Dendritic cell treated with granulocyte-macrophage colony-stimulating factor and Interleukin-4, amounts not matched to agents 40 ng/mL and 50 ng/mL, for 4 days (primary cell): ENCODE results near the gene DSC2.
"Not testable (repeated sequence)": the region's sequence is repeated elsewhere in the genome, so short reads cannot be mapped to it uniquely, and the experiment has no call there.

Source experiments
- H3K27ac Mint-ChIP-seq: one replicate; pipeline ENCODE4 v1.8.0; 2022; ENCODE audit warnings: mild to moderate bottlenecking, mixed read lengths
- H3K27me3 Mint-ChIP-seq: one replicate; pipeline ENCODE4 v1.8.0; 2022; ENCODE audit warnings: mild to moderate bottlenecking, mixed read lengths
- H3K36me3 Mint-ChIP-seq: one replicate; pipeline ENCODE4 v1.8.0; 2022; ENCODE audit warnings: low read depth, mixed read lengths
- H3K4me1 Mint-ChIP-seq: one replicate; pipeline ENCODE4 v1.8.0; 2022; ENCODE audit warnings: low read depth, mixed read lengths
- H3K4me3 Mint-ChIP-seq: one replicate; pipeline ENCODE4 v1.8.0; 2022; ENCODE audit warnings: mild to moderate bottlenecking, moderate library complexity, mixed read lengths
- H3K9me3 Mint-ChIP-seq: one replicate; pipeline ENCODE4 v1.8.0; 2022; ENCODE audit warnings: mixed read lengths
- intact Hi-C: fragments of 100-400 bp; cut with micrococcal nuclease; formaldehyde crosslinking; loops from one replicate; pipeline ENCODE4 v1.15.0; 2022

DSC2 gene

DNA sequence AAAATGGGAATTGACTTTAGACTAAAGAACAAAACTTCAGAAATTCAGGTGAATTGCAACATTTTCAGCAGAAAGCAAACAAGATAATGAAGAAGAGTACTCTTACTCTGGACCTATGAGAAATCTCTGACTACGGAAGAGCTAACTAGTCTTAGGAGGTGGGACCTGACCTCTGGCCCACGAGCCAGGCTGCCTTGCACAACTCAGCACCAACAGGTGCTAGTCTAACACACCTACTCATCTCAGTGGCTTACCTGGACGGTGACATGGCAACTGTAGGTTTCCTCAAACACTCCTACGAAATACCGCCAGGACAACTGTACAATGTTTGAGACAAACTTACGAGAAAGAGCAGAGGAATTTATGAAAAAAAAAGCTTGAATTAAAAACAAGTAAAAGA lies 56.6 kb downstream of the DSC2 start:
- Mint-ChIP-seq H3K27me3 (peaks cover 59% of the 10 kb centered on the region), H3K27ac (no peak overlapping the region), H3K36me3 (no peaks in the 10 kb centered on the region), H3K9me3 (no peaks in the 10 kb centered on the region), H3K4me1 (peaks cover 17% of the 10 kb centered on the region), H3K4me3 (no peak overlapping the region)
- intact Hi-C loops: no loop called here

DNA sequence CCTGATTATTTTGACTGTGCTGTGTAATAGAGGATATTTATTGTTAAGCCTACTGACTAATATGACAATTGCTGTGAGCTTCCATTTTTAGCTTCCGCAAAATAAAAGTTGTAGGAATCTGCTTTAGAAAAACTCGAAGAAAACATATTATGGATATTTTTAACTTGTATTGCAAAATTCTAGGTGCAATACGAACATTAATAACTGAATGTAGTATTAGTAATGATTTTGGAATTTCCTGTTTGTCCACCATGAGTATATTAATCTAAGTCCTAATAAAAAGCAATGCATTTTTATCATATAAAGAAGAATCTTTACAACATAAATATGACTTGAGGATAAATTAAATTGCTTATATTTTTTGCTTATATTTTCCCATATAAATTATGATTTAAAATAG lies 57.3 kb downstream of the DSC2 start:
- Mint-ChIP-seq H3K27me3 (peaks cover 64% of the 10 kb centered on the region), H3K27ac (no peak overlapping the region), H3K4me3 (no peak overlapping the region), H3K9me3 (no peaks in the 10 kb centered on the region), H3K4me1 (peaks cover 17% of the 10 kb centered on the region), H3K36me3 (no peaks in the 10 kb centered on the region)
- intact Hi-C loops: no loop called here

DNA sequence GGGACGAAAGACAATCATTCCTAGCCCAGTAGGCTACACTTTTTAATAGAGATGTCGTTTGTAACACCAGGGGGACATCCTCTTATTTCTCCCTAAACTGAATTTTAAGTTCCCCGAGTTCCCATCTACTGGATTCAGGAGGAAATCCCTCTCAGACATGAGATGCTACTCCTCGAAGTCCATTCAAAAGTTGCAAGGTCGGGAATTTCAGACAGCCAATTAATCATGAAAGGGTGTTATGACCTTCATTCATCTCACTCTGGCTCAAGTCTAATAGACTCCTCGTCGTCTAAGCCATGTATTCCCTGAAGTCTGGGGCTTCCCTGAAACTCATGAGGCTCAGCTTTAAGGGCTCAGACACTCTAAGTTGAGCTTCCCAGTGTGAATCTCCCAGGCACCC lies 58.5 kb downstream of the DSC2 start:
- Mint-ChIP-seq H3K9me3 (no peaks in the 10 kb centered on the region), H3K27ac (no peak overlapping the region), H3K27me3 (peaks cover 69% of the 10 kb centered on the region), H3K4me3 (no peak overlapping the region), H3K4me1 (peaks cover 17% of the 10 kb centered on the region), H3K36me3 (no peaks in the 10 kb centered on the region)
- intact Hi-C loops: no loop called here

DNA sequence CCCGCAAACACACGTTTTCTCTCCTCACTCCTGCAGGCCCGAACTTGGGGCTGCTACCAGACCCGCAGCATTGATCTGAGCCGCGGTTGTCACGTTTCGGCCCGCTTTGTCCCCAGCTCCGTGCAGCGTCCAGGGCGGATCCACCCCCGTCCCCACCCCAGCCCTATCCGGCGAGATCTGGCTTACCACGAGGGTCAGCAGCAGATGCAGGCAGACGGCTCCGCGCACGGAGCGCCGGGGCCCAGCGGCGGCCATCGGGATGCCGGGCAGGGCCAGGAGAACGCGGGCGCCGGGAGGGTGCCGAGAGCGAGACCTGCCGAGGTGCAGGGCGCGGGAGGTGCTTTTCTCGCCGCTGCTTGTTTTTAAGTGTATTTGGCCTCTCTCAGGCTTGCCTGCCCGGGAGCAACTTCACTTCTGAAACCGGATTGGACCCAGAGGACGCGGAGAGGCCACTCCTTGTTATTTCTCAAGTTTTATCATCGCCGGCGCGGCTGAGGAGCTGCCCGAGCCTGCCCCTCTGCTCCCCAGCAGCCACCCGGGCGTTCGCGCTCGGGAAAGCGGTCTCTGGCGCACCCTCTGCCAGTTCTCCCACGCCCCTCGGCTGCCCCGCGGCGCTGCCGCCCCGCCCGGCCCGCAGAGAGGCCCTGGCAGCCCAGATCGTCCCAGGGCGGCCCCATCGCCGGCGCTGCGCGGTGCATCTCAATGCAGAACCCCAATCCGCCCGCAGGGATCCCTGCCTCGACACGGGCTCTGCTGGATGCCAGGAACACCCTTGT lies 59.6 kb downstream of the DSC2 start, which contains the start of gene DSC3:
TSS of gene DSC3 (minus strand) at position 337 of the 776 bp plus-strand sequence. CDS start at position 255, 82 bp downstream.
- H3K4me3 Mint-ChIP-seq: peak within 1 kb of the TSS; percentile 46
- H3K27me3 Mint-ChIP-seq: peaks cover 72% of the 10 kb centered on the region
- H3K36me3 Mint-ChIP-seq: no peaks in the 10 kb centered on the region
- peaks cover 17% of the 10 kb centered on the region for H3K4me1 Mint-ChIP-seq
- intact Hi-C loops: no loop called here
- no peaks in the 10 kb centered on the region for H3K9me3 Mint-ChIP-seq
- no peak within 1 kb of the TSS for H3K27ac Mint-ChIP-seq

DNA sequence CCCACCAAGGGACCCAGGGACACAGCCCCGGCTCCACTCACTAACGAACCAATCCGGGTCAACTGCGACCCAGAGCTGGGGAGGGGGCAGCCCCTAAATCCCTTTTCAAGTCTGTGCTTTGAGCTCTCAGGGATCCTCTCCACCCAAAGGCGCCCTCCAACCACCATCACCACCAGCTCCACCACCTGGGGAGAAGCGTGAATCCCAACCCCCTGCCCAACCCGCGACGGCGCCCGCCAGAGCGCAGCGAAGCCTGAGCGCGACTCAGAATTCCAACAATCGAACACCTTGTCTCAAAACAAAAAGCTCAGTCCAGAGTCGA lies 60.2 kb downstream of the DSC2 start:
- Mint-ChIP-seq H3K9me3 (no peaks in the 10 kb centered on the region), H3K27ac (no peak overlapping the region), H3K27me3 (peaks cover 73% of the 10 kb centered on the region), H3K4me1 (peaks cover 17% of the 10 kb centered on the region), H3K4me3 (peak overlapping the region; percentile 46), H3K36me3 (no peaks in the 10 kb centered on the region)
- intact Hi-C loops: no loop called here

DNA sequence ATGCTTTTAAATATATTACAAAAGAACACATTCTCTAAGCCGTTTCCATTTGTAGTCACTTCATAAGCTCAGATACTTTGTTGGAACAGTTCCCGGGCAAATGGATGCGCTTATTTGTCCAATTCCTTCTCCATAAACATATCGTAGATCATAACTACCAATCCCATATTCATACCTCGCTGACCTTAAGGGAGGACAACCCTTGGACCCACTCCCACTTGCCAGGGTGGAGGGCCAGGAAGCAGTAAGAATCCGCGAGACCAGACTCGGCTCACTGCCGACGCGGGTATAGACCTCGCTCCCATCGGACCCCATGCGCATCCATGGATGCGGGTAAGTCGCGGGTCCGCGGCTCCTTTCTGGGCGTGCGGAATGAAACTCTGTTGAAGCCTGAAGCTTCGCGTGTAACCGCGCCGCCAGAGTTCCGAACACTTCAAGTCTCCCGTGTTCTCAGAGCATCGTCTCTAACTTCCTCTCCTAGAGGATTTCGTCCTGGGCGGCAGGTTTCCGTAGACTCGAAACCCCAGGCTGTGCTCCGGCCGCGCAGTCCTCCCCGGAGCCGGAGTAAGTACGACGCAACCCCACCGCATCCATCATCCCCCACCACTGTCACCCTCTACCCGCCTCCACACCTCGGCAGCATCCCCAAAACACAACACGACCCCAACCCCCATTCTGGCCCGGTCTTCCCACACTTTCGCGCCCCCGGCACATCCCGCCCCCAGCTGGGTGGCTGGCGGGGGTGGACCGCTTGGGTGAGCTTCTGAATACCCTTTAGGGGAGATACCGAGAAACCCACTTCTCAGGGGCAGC lies 60.7 kb downstream of the DSC2 start:
- H3K36me3 Mint-ChIP-seq: no peaks in the 10 kb centered on the region
- intact Hi-C loops: no loop called here
- H3K4me1 Mint-ChIP-seq: peaks cover 17% of the 10 kb centered on the region
- H3K9me3 Mint-ChIP-seq: no peaks in the 10 kb centered on the region
- no peak overlapping the region for H3K27ac Mint-ChIP-seq
- H3K27me3 Mint-ChIP-seq: peaks cover 71% of the 10 kb centered on the region
- peak overlapping the region; percentile 30 for H3K4me3 Mint-ChIP-seq

DNA sequence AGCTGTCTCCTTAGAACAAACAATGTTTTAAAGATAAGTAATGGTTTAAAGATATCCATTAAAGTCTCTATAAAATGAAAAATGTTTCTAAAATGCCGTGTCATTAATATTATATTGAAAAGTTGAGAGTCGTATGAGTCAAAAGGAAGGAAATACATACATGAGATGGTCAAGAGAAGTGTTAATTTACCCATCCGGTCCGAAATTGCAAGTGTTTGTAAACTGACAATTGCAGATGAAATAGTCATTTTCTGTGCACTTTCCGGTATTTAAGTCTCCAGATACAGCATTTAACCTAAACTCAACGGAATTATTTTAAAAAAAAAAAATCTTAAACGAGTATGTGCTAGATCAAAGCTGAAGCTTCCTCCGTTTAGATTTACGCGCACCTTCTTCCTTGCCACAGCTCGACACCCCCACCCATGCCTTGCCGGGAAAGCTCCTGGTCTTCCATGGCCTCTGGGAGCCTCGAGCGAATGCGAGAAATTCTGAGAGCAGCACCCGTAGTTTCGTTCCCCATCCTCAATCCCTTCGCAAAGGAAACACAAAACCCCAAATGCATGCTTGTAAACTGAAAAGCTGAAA lies 61.4 kb downstream of the DSC2 start:
- H3K4me3 Mint-ChIP-seq: no peak overlapping the region
- no peaks in the 10 kb centered on the region for H3K36me3 Mint-ChIP-seq
- peaks cover 70% of the 10 kb centered on the region for H3K27me3 Mint-ChIP-seq
- intact Hi-C loops: no loop called here
- H3K4me1 Mint-ChIP-seq: peaks cover 17% of the 10 kb centered on the region
- H3K27ac Mint-ChIP-seq: no peak overlapping the region
- no peaks in the 10 kb centered on the region for H3K9me3 Mint-ChIP-seq

DNA sequence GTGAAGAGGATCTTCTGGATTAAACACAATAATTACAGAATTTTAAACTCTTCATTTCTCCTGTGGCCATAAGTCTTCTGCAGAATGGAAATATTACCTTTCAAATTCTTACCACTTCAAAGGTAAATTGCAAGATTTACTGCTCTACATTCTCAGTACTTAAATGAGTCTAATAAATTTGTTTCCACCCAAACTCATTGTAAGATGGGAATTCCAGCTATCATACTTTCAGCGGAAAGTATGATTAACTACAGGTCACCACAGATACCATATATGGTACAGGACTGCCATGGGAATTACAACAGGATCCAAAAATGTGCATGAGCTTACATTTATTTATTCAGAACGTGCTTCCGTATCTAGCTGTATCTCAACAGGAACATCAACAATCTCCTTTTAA lies 62.8 kb downstream of the DSC2 start:
- Mint-ChIP-seq H3K4me1 (peaks cover 17% of the 10 kb centered on the region), H3K9me3 (no peaks in the 10 kb centered on the region), H3K27ac (no peak overlapping the region), H3K36me3 (no peaks in the 10 kb centered on the region), H3K4me3 (no peak overlapping the region), H3K27me3 (peaks cover 60% of the 10 kb centered on the region)
- intact Hi-C loops: no loop called here

DNA sequence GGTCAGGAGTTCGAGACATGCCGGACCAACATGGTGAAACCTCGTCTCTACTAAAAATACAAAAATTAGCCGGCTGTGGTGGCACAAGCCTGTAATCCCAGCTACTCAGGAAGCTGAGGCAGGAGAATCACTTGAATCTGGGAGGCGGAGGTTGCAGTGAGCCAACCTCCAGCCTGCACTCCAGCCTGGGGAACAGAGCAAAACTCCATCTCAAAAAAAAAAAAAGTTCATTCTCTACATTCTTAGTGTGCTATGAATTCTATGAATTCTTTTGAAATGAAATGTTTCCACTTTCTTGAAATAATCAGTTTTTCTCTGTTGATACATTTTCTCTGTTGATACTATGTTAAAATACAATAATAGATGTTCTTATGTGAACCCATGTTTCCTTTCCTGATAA lies 64.5 kb downstream of the DSC2 start:
- Mint-ChIP-seq H3K4me1 (peaks cover 17% of the 10 kb centered on the region), H3K27me3 (peaks cover 49% of the 10 kb centered on the region)
- H3K4me3 Mint-ChIP-seq, intact Hi-C loops, H3K36me3 Mint-ChIP-seq, H3K27ac Mint-ChIP-seq, H3K9me3 Mint-ChIP-seq: not testable (repeated sequence)

DNA sequence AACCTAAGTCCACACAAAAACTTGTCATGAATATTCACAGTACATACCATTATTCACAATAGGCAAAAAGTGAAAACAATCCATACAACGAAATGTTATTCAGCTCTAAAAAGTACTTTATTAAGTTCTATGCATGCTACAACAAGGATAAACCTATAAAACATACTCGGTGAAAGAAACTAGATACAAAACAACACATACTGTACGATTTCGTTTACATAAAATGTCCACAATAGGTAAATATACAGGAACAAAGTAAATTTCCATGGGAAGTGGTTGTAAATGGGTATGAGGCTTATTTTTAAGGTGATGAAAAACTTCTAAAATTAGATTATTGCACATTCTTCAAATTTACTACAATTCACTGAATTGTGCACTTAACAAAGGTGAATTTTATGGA lies 67.7 kb downstream of the DSC2 start:
- Mint-ChIP-seq H3K4me3 (no peak overlapping the region), H3K27me3 (peaks cover 28% of the 10 kb centered on the region), H3K4me1 (no peaks in the 10 kb centered on the region), H3K9me3 (no peaks in the 10 kb centered on the region), H3K36me3 (no peaks in the 10 kb centered on the region), H3K27ac (no peak overlapping the region)
- intact Hi-C loops: no loop called here

DNA sequence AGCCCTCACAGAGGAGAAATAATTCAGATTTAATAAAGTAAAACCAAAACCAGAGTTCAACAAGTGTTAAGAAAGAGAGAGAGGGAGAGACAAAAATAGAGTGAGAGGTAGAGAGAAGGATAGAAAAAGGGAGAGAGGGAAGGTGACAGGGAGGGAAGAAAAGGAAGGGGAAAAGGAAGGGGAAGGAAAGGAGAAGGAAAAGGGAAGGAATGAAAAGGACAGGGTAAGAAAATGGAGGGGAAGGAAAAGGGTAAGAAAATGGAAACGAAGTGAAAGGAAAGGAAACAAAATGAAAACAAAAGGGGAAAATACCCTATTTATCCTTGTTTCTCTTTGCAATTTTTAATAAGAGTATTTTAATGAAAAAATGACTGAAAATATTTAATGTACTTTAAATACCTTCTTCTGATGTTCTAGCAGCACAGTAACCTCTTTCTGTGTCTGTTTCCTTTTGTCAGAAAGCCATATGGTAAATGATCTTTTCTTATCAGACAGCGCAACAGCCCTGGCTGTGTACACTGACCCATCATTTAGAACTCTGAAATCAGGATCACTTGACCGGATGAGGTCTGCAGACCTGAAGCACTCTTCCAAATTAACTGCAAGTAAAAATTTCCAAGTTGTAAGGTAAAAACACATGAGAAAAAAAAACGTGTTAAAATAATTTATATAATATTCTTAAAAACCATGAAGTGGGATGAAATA lies 71.5 kb downstream of the DSC2 start:
- H3K4me1 Mint-ChIP-seq: no peaks in the 10 kb centered on the region
- peaks cover 13% of the 10 kb centered on the region for H3K27me3 Mint-ChIP-seq
- intact Hi-C loops: no loop called here
- H3K9me3 Mint-ChIP-seq: no peaks in the 10 kb centered on the region
- H3K4me3 Mint-ChIP-seq: no peak overlapping the region
- no peaks in the 10 kb centered on the region for H3K36me3 Mint-ChIP-seq
- H3K27ac Mint-ChIP-seq: no peak overlapping the region

DNA sequence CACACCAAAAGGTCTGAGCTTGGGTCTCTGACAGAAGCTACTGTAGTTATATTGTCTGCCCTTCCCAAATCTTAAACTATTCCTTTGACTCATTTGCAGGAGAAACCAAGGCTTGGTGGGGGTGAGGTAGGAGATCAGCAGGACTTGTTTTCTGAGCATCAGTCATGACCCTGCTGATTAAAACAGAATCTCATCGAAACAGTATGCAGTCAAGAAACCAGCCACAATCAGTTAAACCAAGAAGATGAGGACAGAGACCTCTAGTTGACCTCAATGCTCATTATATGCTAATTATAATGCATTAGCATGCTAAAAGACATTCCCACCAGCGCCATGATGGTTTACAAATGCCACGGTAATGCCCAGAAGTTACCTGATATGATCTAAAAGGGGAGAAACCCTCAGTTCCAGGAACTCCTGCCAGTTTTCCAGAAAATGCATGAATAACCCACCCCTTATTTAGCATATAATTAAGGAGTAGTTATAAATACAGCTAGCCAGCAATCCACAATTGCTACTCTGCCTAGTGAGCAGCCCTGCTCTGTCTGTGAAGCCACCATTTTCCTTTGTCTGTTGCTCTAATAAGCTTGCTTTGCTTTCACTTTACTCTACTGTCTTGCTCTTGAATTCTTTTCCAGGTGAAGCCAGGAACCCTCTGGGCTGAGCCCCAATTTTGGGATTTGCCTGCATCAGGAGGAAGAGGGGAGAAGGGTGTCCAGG lies 86.3 kb downstream of the DSC2 start:
- H3K27ac Mint-ChIP-seq: no peak overlapping the region
- no peaks in the 10 kb centered on the region for H3K4me1 Mint-ChIP-seq
- no peak overlapping the region for H3K4me3 Mint-ChIP-seq
- H3K36me3 Mint-ChIP-seq: no peaks in the 10 kb centered on the region
- no peaks in the 10 kb centered on the region for H3K9me3 Mint-ChIP-seq
- peaks cover 2% of the 10 kb centered on the region for H3K27me3 Mint-ChIP-seq
- intact Hi-C loops: no loop called here

DNA sequence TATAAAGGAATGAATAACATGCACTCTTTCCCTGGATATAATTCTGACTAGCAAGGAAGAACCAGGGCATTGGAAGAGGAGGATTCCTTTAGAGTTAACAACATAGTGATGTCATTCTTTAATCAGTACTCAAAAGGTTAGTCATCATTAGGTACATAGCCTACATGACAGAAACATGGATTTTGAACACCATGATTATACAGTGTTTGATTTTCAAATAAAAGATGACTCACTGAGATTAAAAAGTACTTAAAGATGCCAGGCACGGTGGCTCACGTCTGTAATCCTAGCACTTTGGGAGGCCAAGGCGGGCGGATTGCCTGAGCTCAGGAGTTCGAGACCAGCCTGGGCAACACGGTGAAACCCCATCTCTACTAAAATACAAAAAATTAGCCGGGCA lies 90.8 kb downstream of the DSC2 start:
- H3K27ac Mint-ChIP-seq, H3K4me1 Mint-ChIP-seq, H3K4me3 Mint-ChIP-seq, H3K9me3 Mint-ChIP-seq, H3K36me3 Mint-ChIP-seq, H3K27me3 Mint-ChIP-seq, intact Hi-C loops: not testable (repeated sequence)
